Type B pancreatic cell (in vitro differentiated cells): Measurements from ENCODE around the gene SLC4A1. TPM values are rescaled to one million over a fixed set of nuclear protein-coding genes. Genes with fewer than 3 reads are reported as not detected.

Source experiments
- DNase-seq: peaks from one replicate; pipeline ENCODE4 v3.0.0; 2021; ENCODE audit warnings: mixed read lengths; ENCODE audit not compliant: unreplicated experiment; ENCODE audit errors: extremely low spot score
- H3K27ac Mint-ChIP-seq: 2 replicates; pipeline ENCODE4 v1.8.0; 2021; ENCODE audit warnings: mild to moderate bottlenecking, mixed read lengths
- H3K27me3 Mint-ChIP-seq: 2 replicates; pipeline ENCODE4 v1.8.0; 2021; ENCODE audit warnings: mixed read lengths
- H3K36me3 Mint-ChIP-seq: 2 replicates; pipeline ENCODE4 v1.8.0; 2021; ENCODE audit warnings: mixed read lengths
- H3K4me1 Mint-ChIP-seq: one replicate; pipeline ENCODE4 v1.8.0; 2021; ENCODE audit warnings: mixed read lengths; ENCODE audit not compliant: unreplicated experiment
- H3K4me3 Mint-ChIP-seq: 2 replicates; pipeline ENCODE4 v1.8.0; 2021; ENCODE audit warnings: mild to moderate bottlenecking, mixed read lengths
- H3K9me3 Mint-ChIP-seq: 2 replicates; pipeline ENCODE4 v1.8.0; 2021; ENCODE audit warnings: mixed read lengths
- CTCF ChIP-seq: fragments of 200-600 bp; sonication (generic); conservative IDR thresholded peaks from 2 replicates; pipeline ENCODE4 v1.5.0; 2021; ENCODE audit warnings: antibody characterized with exemption, mild to moderate bottlenecking
- total RNA-seq: library from RNA; stranded (reverse); gene quantifications from 2 replicates; pipeline ENCODE4 v1.2.1, GENCODE V29; 2021; ENCODE audit warnings: low replicate concordance

The SLC4A1 gene
- total RNA-seq, 1 donor from 2014 or later: not detected

DNA sequence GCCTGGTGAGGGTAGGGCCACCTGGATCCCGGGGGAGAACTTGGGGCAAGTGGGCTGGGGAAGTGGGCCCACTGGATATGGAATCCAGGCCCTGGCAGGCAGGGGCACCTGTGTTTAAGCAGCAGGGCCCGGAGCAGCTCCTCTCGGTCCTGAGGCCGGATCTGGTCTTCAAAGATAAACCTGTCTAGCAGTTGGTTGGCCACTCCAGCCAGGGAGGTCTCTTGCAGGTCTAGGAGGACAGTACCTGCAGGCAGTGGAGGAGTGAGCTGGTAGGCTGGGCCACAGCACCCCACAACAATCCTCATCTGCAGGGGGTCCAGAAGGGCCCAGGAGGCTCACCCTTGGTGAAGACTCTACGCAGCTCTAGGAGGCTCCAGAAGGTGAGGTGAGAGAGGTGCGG, 7.6 kb downstream of the SLC4A1 start:
- Mint-ChIP-seq H3K36me3 (no peaks in the 10 kb centered on the region), H3K27me3 (peaks cover 23% of the 10 kb centered on the region), H3K4me1 (no peaks in the 10 kb centered on the region), H3K27ac (no peak overlapping the region), H3K9me3 (no peaks in the 10 kb centered on the region), H3K4me3 (no peak overlapping the region)
- TF ChIP-seq CTCF: no peak
- no peak for DNase-seq

DNA sequence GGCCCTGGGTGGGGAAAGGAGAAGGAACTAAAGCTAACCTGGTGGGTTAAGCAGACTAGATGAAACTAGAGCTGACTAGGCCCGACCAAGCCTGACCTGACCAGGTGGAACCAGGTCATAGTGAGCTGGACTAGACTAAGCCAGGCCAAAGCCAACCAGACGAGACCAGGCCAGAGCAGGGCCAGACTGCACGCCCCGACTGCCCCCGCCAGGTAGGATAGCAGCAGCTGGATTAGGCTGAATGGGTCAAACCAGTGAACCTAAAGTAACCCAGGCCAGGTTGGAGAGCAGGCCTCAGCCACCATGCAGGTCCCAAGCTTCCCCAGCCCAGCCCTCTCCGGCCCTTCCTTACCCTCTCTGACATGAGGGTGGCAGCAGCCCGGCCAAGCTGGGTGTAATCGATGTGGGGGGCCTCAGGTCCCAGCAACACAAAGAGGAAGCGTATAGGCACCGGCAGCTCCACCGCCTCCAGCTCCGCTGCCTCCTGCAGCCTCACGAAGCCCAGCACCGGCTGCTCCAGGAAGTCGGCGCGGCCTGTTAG, 9.1 kb downstream of the SLC4A1 start:
- H3K4me1 Mint-ChIP-seq: no peaks in the 10 kb centered on the region
- no peak overlapping the region for H3K4me3 Mint-ChIP-seq
- H3K9me3 Mint-ChIP-seq: no peaks in the 10 kb centered on the region
- H3K27me3 Mint-ChIP-seq: peaks cover 27% of the 10 kb centered on the region
- H3K36me3 Mint-ChIP-seq: no peaks in the 10 kb centered on the region
- no peak overlapping the region for H3K27ac Mint-ChIP-seq
- no peak for TF ChIP-seq CTCF
- DNase-seq: no peak

GRCh38 chr17:44257815-44258760, 9.8 kb downstream of the SLC4A1 start:
- Mint-ChIP-seq H3K27ac (no peak overlapping the region), H3K27me3 (peaks cover 20% of the 10 kb centered on the region), H3K9me3 (no peaks in the 10 kb centered on the region), H3K36me3 (no peaks in the 10 kb centered on the region), H3K4me1 (no peaks in the 10 kb centered on the region), H3K4me3 (no peak overlapping the region)
- TF ChIP-seq CTCF: no peak
- DNase-seq: no peak

- TF ChIP-seq CTCF: no peak
- H3K4me3 Mint-ChIP-seq: no peak overlapping the region
- no peaks in the 10 kb centered on the region for H3K9me3 Mint-ChIP-seq
- H3K27me3 Mint-ChIP-seq: peaks cover 13% of the 10 kb centered on the region
- no peaks in the 10 kb centered on the region for H3K4me1 Mint-ChIP-seq
- H3K27ac Mint-ChIP-seq: no peak overlapping the region
- no peak for DNase-seq
- H3K36me3 Mint-ChIP-seq: no peaks in the 10 kb centered on the region
Observed at GRCh38 chr17:44256671-44257070, 11.3 kb downstream of the SLC4A1 start.

DNA sequence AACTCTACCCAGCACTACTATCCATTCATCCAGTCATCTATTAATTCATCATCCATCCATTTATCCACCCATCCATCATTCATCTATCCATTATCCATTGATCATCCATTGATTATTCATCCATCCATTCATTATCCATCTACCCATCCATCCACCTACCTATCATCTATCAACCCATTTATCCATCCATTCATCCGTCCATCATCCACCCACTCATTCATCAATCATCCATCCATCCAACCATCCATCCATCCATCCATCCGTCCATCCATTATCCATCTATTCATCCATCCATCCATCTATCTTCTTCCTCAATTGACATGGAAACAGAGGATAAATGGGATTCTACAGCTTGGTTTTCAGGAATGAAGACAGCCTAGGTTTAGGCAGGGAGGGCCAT, 12.0 kb downstream of the SLC4A1 start:
- Mint-ChIP-seq H3K4me3 (no peak overlapping the region), H3K27me3 (peaks cover 13% of the 10 kb centered on the region), H3K27ac (no peak overlapping the region), H3K9me3 (no peaks in the 10 kb centered on the region), H3K36me3 (no peaks in the 10 kb centered on the region), H3K4me1 (no peaks in the 10 kb centered on the region)
- DNase-seq: no peak
- TF ChIP-seq CTCF: no peak
